ENCODE data around the gene EPB41L2.

DNA sequence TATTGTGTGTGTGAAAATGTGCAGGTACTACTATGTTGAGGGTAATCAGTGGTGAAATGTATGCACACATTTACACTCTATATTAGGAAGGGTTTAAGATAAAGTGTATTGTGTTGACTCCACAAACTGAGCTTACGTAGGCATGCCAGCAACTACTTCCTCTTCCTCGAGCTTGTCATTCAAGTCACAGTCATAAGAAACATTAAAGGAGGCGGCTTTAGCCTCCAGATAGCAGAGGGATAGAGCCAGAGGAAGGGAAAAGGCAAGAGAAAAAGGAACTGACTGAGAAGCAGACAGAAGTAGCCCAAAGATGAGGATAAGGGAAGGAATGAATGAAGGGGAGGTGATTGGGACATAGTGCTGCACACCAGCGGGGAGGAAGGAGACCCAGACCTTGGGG, 180.7 kb downstream of the EPB41L2 start:
- TF ChIP-seq, protein P1, sequence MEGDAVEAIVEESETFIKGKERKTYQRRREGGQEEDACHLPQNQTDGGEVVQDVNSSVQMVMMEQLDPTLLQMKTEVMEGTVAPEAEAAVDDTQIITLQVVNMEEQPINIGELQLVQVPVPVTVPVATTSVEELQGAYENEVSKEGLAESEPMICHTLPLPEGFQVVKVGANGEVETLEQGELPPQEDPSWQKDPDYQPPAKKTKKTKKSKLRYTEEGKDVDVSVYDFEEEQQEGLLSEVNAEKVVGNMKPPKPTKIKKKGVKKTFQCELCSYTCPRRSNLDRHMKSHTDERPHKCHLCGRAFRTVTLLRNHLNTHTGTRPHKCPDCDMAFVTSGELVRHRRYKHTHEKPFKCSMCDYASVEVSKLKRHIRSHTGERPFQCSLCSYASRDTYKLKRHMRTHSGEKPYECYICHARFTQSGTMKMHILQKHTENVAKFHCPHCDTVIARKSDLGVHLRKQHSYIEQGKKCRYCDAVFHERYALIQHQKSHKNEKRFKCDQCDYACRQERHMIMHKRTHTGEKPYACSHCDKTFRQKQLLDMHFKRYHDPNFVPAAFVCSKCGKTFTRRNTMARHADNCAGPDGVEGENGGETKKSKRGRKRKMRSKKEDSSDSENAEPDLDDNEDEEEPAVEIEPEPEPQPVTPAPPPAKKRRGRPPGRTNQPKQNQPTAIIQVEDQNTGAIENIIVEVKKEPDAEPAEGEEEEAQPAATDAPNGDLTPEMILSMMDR (IDR thresholded peaks at IDR 0.05), result no peak
- no peak for TF ChIP-seq POLR2A (IDR thresholded peaks at IDR 0.05)
